Esophagus muscularis mucosa (tissue), 4 donors: ENCODE results near the gene ZNF185. TPM values are rescaled to one million over a fixed set of nuclear protein-coding genes. Genes with fewer than 3 reads are reported as not detected.

Experiments used
- DNase-seq: peaks from one replicate; pipeline ENCODE4 v3.0.0-alpha.2; 2017; ENCODE audit errors: extremely low spot score
- H3K27ac ChIP-seq, 4 donors: fragments of 200-600 bp; sonication (generic); replicated peaks in 1 of 4; 1 replicate in 3 of 4; 2 replicates in 1 of 4; pipeline ENCODE4 v1.5.1; 2016 to 2019; ENCODE audit warnings: mild to moderate bottlenecking in 1 of 4
- H3K27me3 ChIP-seq, 4 donors: fragments of 200-600 bp; sonication (generic); one replicate each; pipeline versions ENCODE4 v1.5.1 to v1.6.0; 2016 to 2019
- H3K36me3 ChIP-seq, 4 donors: fragments of 200-600 bp; sonication (generic); one replicate each; pipeline ENCODE4 v1.5.1; 2016 to 2019
- H3K4me1 ChIP-seq, 4 donors: fragments of 200-600 bp; sonication (generic); one replicate each; pipeline ENCODE4 v1.5.1; 2016 to 2019
- H3K4me3 ChIP-seq, 4 donors: fragments of 200-600 bp; sonication (generic); 1 replicate in 2 of 4; 2 replicates in 2 of 4; pipeline ENCODE4 v1.5.1; 2016 to 2019; ENCODE audit warnings: mild to moderate bottlenecking in 4 of 4, moderate library complexity in 1 of 4
- H3K9me3 ChIP-seq, 4 donors: fragments of 200-600 bp; sonication (generic); 1 replicate in 3 of 4; 2 replicates in 1 of 4; pipeline ENCODE4 v1.5.1; 2016 to 2019
- CTCF ChIP-seq, 3 experiments: fragments of 200-600 bp in 2 of 3; fragments of 450-650 bp in 1 of 3; sonication (generic) in 2 of 3; IDR thresholded peaks; one replicate each; pipeline ENCODE4 v1.5.1; 2017 to 2019; ENCODE audit warnings: antibody characterized with exemption in 3 of 3, mild to moderate bottlenecking in 2 of 3, moderate library complexity in 1 of 3
- EP300 ChIP-seq: sonication (generic); formaldehyde crosslinking; IDR thresholded peaks from one replicate; pipeline ENCODE4 v1.6.1; 2017; ENCODE audit warnings: antibody characterized with exemption
- POLR2A ChIP-seq: fragments of 450-650 bp; IDR thresholded peaks from one replicate; pipeline ENCODE4 v1.6.1; 2017; ENCODE audit warnings: antibody characterized with exemption, moderate library complexity, mild to moderate bottlenecking, low read depth
- POLR2AphosphoS5 ChIP-seq, 2 donors: sonication (generic); formaldehyde crosslinking; IDR thresholded peaks; one replicate each; pipeline ENCODE4 v1.6.1; 2017; ENCODE audit warnings: antibody characterized with exemption in 2 of 2
- WGBS: methylation state at CpG from one replicate; pipeline ENCODE4 v1.1.5; 2018; 5-methylcytosine and 5-hydroxymethylcytosine counted together
- intact Hi-C: fragments of 100-400 bp; cut with DNase I; formaldehyde crosslinking; loops from one replicate; pipeline ENCODE4 v1.15.1; 2023
- total RNA-seq, 4 donors: library from RNA; depleted of rRNA; stranded (reverse); fragments of >200 nt; gene quantifications; one replicate each; pipeline versions ENCODE4 v1.1.0 to v1.2.1, GENCODE V29; 2016

ZNF185 gene
- total RNA-seq, 4 donors from 2014 or later = 2.5 to 3.7 (median 3.0) TPM

GRCh38 chrX:152927858-152928760 lies 30.2 kb downstream of the ZNF185 start:
- H3K27ac ChIP-seq = no peak overlapping the region
- H3K36me3 ChIP-seq = no peaks in the 10 kb centered on the region
- WGBS = 89% methylated on average over 12 of the region's 18 CpGs
- TF ChIP-seq POLR2AphosphoS5 (IDR thresholded peaks at IDR 0.05) (no peak), CTCF (IDR thresholded peaks at IDR 0.05) (no peak), POLR2A (no peak), EP300 (no peak)
- no peak overlapping the region for H3K4me3 ChIP-seq
- DNase-seq = no peak
- H3K4me1 ChIP-seq = peaks cover 0 to 5% (median 0%) of the 10 kb centered on the region in 4 donors
- no peaks in the 10 kb centered on the region for H3K9me3 ChIP-seq
- no peaks in the 10 kb centered on the region for H3K27me3 ChIP-seq
- intact Hi-C loops = no loop called here

- Histone ChIP-seq H3K27me3 (no peaks in the 10 kb centered on the region), H3K4me3 (no peak overlapping the region), H3K9me3 (no peaks in the 10 kb centered on the region), H3K4me1 (peaks cover 0 to 5% (median 0%) of the 10 kb centered on the region in 4 donors), H3K27ac (no peak overlapping the region), H3K36me3 (no peaks in the 10 kb centered on the region)
- TF ChIP-seq POLR2A (no peak), EP300 (no peak), CTCF (IDR thresholded peaks at IDR 0.05) (no peak), POLR2AphosphoS5 (IDR thresholded peaks at IDR 0.05) (no peak)
- DNase-seq = no peak
- intact Hi-C loops = no loop called here
- WGBS = 65% methylated on average over 8 of the region's 10 CpGs
Observed at GRCh38 chrX:152928761-152929400, 31.0 kb downstream of the ZNF185 start.

GRCh38 chrX:152929898-152930297 lies 32.0 kb downstream of the ZNF185 start:
- H3K27ac ChIP-seq = no peak overlapping the region
- H3K27me3 ChIP-seq = no peaks in the 10 kb centered on the region
- WGBS = 71% methylated on average over 4 of the region's 4 CpGs
- H3K36me3 ChIP-seq = no peaks in the 10 kb centered on the region
- no peaks in the 10 kb centered on the region for H3K9me3 ChIP-seq
- intact Hi-C loops = no loop called here
- peaks cover 0 to 5% (median 0%) of the 10 kb centered on the region in 4 donors for H3K4me1 ChIP-seq
- DNase-seq = no peak
- TF ChIP-seq CTCF (IDR thresholded peaks at IDR 0.05) = no peak
- no peak for TF ChIP-seq POLR2AphosphoS5 (IDR thresholded peaks at IDR 0.05)
- no peak for TF ChIP-seq POLR2A
- no peak for TF ChIP-seq EP300
- no peak overlapping the region for H3K4me3 ChIP-seq

- no peak overlapping the region for H3K4me3 ChIP-seq
- H3K27me3 ChIP-seq = no peaks in the 10 kb centered on the region
- 70% methylated on average over 4 of the region's 4 CpGs for WGBS
- TF ChIP-seq POLR2AphosphoS5 (IDR thresholded peaks at IDR 0.05) = no peak
- no peak for TF ChIP-seq EP300
- TF ChIP-seq CTCF (IDR thresholded peaks at IDR 0.05) = no peak
- no peak for TF ChIP-seq POLR2A
- peaks cover 0 to 5% (median 0%) of the 10 kb centered on the region in 4 donors for H3K4me1 ChIP-seq
- intact Hi-C loops = no loop called here
- DNase-seq = no peak
- H3K27ac ChIP-seq = no peak overlapping the region
- no peaks in the 10 kb centered on the region for H3K9me3 ChIP-seq
- H3K36me3 ChIP-seq = no peaks in the 10 kb centered on the region
Observed at GRCh38 chrX:152930516-152930915, 32.6 kb downstream of the ZNF185 start.
